ENCODE data around the gene FSCN2.

The FSCN2 gene

GRCh38 chr17:81489998-81490992, 37.9 kb upstream of the FSCN2 start:
- DNase-seq = no peak

- DNase-seq = no peak
Observed at GRCh38 chr17:81491181-81491581, 37.0 kb upstream of the FSCN2 start.

DNA sequence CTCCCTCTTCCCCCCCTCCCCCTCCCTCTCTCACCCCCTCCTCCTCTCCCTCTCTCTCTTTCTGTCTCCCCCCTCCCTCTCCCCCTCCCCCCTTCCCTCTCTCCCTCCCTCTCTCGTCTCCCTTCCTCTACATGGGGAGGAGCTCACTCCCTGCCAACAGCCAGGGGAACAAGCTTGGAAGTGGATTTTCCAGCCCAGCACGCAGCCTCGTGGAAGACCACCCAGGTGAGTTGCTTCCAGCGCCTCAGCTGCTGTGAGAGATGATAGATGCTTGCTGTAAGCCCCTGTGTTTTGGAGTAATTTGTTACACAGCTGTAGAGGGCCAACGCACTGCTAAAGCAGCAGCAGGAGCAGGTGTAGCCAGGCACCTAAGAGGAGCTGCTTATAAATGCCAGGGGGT, 36.4 kb upstream of the FSCN2 start:
- no peak for DNase-seq

GRCh38 chr17:81492202-81492601, 36.0 kb upstream of the FSCN2 start:
- no peak for DNase-seq

DNA sequence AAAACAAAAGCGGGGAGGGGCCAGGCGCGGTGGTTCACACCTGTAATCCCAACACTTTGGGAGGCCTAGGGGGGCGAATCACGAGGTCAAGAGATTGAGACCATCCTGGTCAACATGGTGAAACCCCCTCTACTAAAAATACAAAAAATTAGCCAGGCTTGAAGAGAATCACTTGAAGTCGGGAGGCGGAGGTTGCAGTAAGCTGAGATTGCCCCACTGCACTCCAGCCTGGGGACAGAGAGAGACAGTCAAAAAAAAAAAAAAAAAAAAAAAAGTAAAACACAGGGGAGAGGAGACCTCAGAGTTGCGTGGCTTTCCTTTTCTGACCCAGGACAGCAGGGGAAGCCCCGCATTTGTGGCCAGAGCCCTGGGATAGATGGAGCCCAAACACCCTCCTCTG, 35.5 kb upstream of the FSCN2 start:
- DNase-seq = no peak

DNA sequence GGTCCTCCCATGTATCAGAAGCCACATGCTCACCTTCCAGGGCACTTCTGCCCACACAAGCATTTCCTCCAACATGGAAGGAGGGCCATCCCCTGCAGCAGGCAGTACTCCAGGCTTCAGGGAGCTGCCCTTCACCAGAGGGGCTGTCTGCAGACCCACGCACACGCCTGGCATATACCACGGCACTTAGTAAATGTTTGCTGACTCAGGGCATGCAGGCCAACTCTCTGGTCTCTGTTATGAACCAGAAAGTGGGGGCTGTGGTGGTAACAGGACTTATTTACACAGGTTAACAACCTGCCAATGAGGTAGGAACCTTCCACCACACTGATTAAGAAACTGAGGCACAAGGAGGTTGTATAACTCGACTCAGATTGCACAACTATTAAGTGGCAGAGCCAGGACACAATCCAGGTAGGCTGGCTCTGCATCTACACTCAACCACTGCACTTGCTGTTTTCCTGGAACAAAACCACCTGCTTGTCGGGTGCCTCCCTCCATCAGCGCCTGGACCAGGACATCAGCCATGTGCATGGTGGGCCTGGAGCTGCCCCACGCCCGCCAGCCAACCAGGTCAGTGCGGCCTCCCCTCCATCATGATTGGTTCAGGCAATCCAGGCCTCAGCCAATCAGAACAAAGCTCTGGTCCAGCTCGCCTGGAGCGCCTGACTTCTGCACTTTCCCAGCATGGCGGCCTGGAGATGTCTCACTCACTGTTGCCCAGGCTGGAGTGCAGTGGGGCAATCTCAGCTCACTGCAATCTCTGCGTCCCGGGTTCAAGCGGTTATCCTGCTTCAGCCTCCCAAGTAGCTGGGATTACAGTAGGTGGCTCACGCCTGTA, 34.8 kb upstream of the FSCN2 start:
- no peak for DNase-seq

GRCh38 chr17:81494626-81495377, 33.4 kb upstream of the FSCN2 start:
- DNase-seq = peak; percentile 60

- DNase-seq = no peak
Observed at GRCh38 chr17:81498953-81499600, 29.1 kb upstream of the FSCN2 start.

DNA sequence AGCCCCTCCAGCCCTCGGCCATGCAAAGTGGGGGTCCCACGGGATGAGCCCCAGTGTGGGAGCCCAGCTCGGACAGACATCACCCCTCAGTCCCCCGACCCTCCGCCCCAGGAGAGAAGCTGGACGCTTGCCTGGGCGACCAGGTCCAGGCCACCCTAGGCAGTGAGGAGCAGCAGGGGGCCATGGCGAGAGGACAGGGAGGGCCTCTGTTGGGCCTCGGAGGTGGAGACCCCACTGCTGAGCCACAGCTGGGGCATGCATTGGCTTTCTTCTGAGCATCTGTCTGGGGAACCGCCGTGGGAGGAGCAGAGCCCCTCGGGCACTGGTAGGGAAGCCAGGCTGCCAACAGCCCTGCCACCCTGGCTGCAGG, 28.6 kb upstream of the FSCN2 start:
- DNase-seq = no peak

GRCh38 chr17:81500047-81500446, 28.1 kb upstream of the FSCN2 start:
- no peak for DNase-seq

DNA sequence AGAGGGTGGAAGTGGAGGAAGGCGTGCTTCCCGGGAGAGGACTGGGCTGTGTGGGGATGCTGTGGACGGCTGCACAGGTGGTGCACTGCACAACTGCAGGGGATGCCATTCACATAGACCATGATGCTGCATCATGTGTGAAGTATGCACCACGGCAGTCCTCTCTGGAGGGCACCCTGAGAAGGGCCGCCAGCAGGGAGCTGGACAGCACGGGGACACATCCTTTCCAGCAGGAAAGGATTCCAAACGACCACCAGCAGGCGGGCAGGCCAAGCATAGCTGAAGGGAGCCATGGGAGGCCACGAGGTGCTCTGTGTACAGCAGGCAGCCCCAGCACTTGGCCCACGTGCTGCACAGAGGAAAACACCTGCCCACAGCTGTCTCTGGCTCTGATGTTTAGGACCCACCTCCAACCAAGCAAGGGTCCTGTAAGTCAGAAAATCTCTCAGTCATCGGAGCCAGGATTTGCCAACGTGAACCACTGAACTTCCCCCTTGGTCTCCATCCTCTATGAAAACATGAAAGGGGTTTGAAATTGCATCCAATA, 25.6 kb upstream of the FSCN2 start:
- DNase-seq = no peak

DNA sequence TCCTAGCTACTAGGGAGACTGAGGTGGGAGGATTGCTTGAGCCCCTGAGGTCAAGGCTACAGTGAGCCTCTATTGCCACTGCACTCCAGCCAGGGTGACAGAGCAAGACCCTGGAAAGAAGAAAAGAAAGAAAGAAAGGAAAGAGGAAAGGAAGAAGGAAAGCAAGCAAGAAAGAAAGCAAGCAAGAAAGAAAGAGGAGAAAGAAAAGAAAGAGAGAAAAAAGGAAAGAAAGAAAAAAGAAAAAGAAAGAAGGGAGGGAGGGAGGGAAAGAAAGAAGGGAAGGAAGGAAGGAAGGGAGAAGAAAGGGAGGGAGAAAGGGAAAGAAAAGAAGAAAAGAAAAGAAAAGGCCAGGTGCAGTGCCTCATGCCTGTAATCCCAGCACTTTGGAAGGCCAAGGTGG, 24.6 kb upstream of the FSCN2 start:
- no peak for DNase-seq

GRCh38 chr17:81508639-81509206, 19.5 kb upstream of the FSCN2 start:
- DNase-seq = no peak

DNA sequence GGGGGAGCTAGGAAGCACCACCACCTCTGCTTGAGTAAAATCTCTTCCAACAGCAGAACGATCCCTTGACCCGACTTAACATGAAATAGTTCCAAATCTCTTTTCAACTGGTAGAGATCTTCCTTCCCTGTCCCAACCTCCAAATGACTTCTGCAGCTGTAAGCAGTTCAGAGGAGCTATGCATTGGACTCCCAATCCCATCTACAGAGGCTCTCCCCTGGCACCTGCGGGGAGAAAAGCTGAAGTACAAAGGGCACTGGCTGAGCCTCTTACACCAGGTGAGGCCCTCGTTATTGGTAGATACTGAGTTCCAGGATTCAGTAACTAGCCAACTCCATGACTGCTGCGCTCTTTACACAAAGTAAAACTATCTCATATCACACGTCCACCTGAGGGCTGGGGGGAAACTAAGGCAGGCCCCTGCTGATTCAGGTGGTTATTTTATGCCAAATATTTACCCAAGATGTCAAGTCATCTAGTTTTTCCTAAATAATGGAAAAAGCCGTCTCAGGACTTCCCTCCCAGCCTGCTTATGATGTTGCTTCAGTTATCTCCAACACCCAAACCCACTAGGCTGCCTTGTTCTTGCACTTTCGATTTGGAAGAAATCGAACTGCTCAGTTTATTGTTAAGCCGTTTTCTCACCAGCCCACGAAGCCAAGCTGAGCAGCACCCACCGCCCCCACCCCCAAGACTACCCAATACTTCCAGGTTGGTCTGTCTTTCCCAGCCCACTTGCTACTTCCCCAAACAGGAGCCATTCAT, 18.8 kb upstream of the FSCN2 start:
- DNase-seq = no peak

GRCh38 chr17:81509972-81510784, 18.0 kb upstream of the FSCN2 start:
- no peak for DNase-seq

- DNase-seq = no peak
Observed at GRCh38 chr17:81510785-81511553, 17.2 kb upstream of the FSCN2 start.

DNA sequence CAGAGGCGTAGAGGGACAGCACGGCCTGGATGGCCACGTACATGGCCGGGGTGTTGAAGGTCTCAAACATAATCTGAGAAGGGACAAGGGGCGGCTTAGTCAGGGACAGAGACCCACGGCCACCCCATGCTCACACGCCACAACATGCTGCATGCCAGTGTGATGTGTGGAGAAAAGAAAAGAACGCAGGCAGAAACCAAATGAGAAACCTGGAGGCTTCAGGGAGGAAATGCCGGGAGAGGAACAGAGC, 16.7 kb upstream of the FSCN2 start:
- no peak for DNase-seq

- no peak for DNase-seq
Observed at GRCh38 chr17:81511804-81512561, 16.2 kb upstream of the FSCN2 start.

Data from NCI-H1092 (cell line).